Psoas muscle (tissue), 8 donors: ENCODE measurements around the gene LRP1-AS. TPM values are rescaled to one million over a fixed set of nuclear protein-coding genes. Genes with fewer than 3 reads are reported as not detected.

Source experiments
- ATAC-seq, 4 donors: fragments of 200-7000 bp; cut with Tn5 transposase; one replicate each; pipeline ENCODE4 v1.9.1; 2020; ENCODE audit warnings: moderate library complexity in 3 of 4, mild to moderate bottlenecking in 2 of 4
- DNase-seq, 2 donors: peaks; one replicate each; pipeline ENCODE4 v3.0.0-alpha.2; 2020
- H3K27ac ChIP-seq: fragments of 200-600 bp; one replicate; pipeline ENCODE4 v1.8.0; 2022
- H3K27me3 ChIP-seq, 3 donors: fragments of 200-600 bp in 1 of 3; one replicate each; pipeline versions ENCODE4 v1.6.1 to v1.8.0; 2013 to 2022; ENCODE audit warnings: low read length in 2 of 3, mild to moderate bottlenecking in 2 of 3, moderate library complexity in 1 of 3; ENCODE audit not compliant: insufficient read depth in 3 of 3
- H3K36me3 ChIP-seq, 2 donors: fragments of 200-600 bp in 1 of 2; one replicate each; pipeline versions ENCODE4 v1.6.1 to v1.8.0; 2013 to 2022; ENCODE audit warnings: low read depth in 1 of 2, mild to moderate bottlenecking in 1 of 2, moderate library complexity in 1 of 2; ENCODE audit not compliant: insufficient read depth in 1 of 2
- H3K4me1 ChIP-seq: fragments of 200-600 bp; one replicate; pipeline ENCODE4 v1.8.0; 2022
- H3K4me3 ChIP-seq: fragments of 200-600 bp; one replicate; pipeline ENCODE4 v1.8.0; 2022; ENCODE audit warnings: mild to moderate bottlenecking
- H3K9me3 ChIP-seq: fragments of 200-600 bp; one replicate; pipeline ENCODE4 v1.8.0; 2022
- WGBS, 3 donors: extraction: QIAGEN DNeasy Blood & Tissue Kit; methylation state at CpG; one replicate each; pipeline versions ENCODE4 v1.1.6 to v1.1.7; 2013; 5-methylcytosine and 5-hydroxymethylcytosine counted together
- intact Hi-C, 2 donors: fragments of 100-400 bp; cut with DNase I; formaldehyde crosslinking; loops; one replicate each; pipeline versions ENCODE4 v1.11.0 to v1.14.2; 2022
- polyA plus RNA-seq, 3 donors: library from polyadenylated mRNA; stranded (reverse); fragments of 200-250 nt; gene quantifications; one replicate each; pipeline ENCODE4 v1.2.3, GENCODE V29; 2013
- total RNA-seq, 4 donors: library from RNA; stranded (reverse); fragmentation: NEBNext Ultra II Directional in 2 of 4; extraction: Animal tissue kit (Norgen Biotek cat#: 25700) in 2 of 4; gene quantifications; one replicate each; pipeline versions ENCODE4 v1.2.1 to v1.2.4, GENCODE V29; 2021 to 2023
- TF ChIP-seq, protein P1 (sequence below): fragments of 200-600 bp; IDR thresholded peaks from one replicate; pipeline ENCODE4 v1.8.0; 2022; ENCODE audit warnings: antibody characterized with exemption
- donor health status: healthy with polysubstance abuse.
- donor health status: DM: no; HTN: no; CAD: no; lungs with moderate emphysema.
- donor health status: Bipolar disorder and iron deficiency.
- donor health status: healthy.
- donor health status: DM: yes; HTN: yes; CAD: no.
- donor health status: DM: no; HTN: no; CAD: no.
- donor health status: DM: no; HTN: no; CAD: no.
- donor health status: DM: yes; HTN: yes; CAD: no.

LRP1-AS gene
- total and polyA plus RNA-seq, 7 donors, result not detected

DNA sequence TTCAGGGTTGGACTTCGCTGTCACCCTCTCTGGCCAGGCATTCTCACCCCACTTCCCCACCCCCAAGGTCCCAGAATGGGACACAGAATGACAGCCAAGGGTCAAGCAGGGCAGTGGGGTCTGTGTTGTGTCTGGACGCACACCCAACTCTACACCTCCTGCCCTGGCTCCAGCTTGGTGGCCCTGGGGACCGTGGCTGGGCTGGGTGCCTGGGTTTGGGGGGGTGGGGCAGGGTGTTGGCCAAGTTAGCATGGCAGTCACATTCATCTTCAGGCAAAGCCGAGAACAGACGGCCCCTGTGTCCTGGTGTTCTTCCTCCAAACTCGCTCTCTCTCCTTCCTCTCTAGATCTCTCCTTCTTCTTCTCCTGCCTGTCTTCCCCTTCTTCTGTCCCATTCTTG, 13.5 kb downstream of the LRP1-AS start:
- Histone ChIP-seq H3K9me3 (no peaks in the 10 kb centered on the region), H3K4me1 (peaks cover 8% of the 10 kb centered on the region), H3K36me3 (no peaks in the 10 kb centered on the region), H3K27me3 (no peaks in the 10 kb centered on the region), H3K4me3 (no peak overlapping the region), H3K27ac (peak overlapping the region; percentile 27)
- DNase-seq (peak in 1 of 2 donors; percentile 46), ATAC-seq (no peak)
- TF ChIP-seq, protein P1, sequence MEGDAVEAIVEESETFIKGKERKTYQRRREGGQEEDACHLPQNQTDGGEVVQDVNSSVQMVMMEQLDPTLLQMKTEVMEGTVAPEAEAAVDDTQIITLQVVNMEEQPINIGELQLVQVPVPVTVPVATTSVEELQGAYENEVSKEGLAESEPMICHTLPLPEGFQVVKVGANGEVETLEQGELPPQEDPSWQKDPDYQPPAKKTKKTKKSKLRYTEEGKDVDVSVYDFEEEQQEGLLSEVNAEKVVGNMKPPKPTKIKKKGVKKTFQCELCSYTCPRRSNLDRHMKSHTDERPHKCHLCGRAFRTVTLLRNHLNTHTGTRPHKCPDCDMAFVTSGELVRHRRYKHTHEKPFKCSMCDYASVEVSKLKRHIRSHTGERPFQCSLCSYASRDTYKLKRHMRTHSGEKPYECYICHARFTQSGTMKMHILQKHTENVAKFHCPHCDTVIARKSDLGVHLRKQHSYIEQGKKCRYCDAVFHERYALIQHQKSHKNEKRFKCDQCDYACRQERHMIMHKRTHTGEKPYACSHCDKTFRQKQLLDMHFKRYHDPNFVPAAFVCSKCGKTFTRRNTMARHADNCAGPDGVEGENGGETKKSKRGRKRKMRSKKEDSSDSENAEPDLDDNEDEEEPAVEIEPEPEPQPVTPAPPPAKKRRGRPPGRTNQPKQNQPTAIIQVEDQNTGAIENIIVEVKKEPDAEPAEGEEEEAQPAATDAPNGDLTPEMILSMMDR, result no peak
- intact Hi-C loops, result no loop called here
- 33 to 52% (median 40%) methylated on average over 6 of the region's 6 CpGs for WGBS, 3 donors

DNA sequence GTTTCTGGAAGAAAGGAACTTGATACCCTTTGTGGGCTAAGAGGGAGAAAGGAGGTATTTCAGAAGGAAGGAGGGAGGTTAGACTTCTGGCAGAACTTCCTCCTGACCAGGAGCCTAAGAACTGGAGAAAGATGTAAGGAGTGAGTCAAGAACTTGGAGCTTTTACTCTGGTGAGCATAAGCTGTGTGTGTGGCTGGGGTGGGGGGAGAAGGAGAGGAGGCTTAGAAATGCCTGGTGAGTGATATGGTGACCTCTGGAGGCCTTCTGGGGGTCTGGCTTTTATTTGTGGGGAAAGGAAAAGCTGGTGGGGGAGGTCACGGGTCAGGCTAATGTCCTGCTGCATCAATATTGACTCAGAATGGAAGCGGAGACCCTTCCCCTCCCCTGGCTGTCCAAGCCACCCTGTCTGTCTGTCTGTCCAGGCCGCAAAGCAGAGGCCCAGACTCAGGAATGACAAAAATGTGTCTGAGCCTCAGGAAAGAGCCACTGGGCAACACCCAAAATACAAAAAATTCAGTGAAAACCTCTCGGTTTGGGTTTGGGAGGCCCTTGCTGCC, 14.3 kb downstream of the LRP1-AS start:
- ATAC-seq, result no peak
- TF ChIP-seq, protein P1, result no peak
- no peak for DNase-seq
- Histone ChIP-seq H3K36me3 (no peaks in the 10 kb centered on the region), H3K27ac (peak overlapping the region; percentile 37), H3K4me3 (peak overlapping the region; percentile 72), H3K27me3 (no peaks in the 10 kb centered on the region), H3K4me1 (peaks cover 8% of the 10 kb centered on the region), H3K9me3 (no peaks in the 10 kb centered on the region)
- intact Hi-C loops, result no loop called here
- 54 to 69% (median 66%) methylated on average over 4 of the region's 4 CpGs for WGBS, 3 donors

DNA sequence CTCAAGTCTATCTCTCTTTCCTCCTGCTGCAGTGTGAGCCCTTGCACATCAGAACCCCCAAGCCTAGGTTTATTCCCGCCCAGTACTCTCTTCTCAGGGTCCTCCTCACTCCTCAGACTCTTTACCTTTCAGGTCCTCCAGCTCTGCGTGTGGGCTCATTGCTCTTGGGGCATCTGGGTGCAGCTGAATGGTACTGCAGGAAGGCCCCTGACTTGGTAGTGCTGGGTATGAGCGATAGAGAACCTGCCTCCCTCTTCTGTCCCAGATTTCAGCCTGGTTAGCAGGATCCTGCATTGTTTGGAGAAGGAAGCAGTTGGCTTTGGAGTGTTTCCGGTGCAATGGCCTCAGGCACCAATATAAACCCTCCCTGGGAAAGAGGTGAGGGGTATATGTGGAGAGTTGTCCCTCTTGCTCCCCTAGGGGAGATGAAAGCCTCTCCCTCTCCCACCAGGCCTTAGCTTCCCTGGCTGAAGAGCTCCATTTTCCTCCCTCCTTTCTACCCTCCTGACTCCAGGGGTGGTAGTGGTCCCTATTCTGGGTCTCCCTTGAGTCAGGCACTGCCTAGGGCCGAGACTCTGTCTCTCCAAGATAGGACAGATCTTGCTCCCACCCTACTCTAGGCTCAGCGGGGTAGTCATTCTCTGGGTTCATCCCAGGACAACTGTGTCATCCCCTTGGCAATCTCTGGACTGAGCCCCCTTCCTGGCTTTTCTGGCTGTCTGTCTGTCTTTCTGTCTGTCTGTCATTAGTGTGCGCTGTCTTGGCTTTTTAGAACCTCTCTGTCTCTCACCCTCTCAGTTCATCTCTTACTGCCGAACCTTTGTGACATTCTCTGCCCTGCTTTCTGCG, 15.3 kb downstream of the LRP1-AS start:
- Histone ChIP-seq H3K27me3 (no peaks in the 10 kb centered on the region), H3K4me1 (peaks cover 10% of the 10 kb centered on the region), H3K4me3 (peak overlapping the region; percentile 72), H3K27ac (peak overlapping the region; percentile 37), H3K9me3 (no peaks in the 10 kb centered on the region), H3K36me3 (no peaks in the 10 kb centered on the region)
- WGBS, 3 donors, result 40 to 54% (median 48%) methylated on average over 9 of the region's 9 CpGs
- TF ChIP-seq, protein P1, result no peak
- ATAC-seq (no peak), DNase-seq (no peak)
- intact Hi-C loops, result no loop called here

DNA sequence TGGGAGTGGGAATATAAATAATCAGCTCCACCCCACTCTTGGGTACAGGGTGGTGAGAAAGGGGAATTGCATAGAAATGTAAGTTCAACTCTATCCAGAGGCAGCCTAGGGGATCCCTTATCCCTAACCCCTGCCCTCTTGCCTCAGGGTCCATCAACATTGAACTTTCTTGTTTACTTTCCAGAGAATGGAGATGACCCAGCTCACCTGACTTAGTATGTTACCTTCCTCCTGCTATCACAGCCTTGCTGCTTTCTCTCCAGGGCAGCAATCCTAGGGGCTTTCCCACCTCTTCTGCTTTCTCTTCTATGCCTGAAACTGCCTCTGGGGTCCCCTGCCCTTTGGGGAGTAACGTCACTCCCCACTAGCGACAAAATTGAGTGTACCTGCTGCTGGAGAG, 16.5 kb downstream of the LRP1-AS start:
- 55 to 72% (median 58%) methylated on average over 2 of the region's 2 CpGs for WGBS, 3 donors
- peak overlapping the region; percentile 72 for H3K4me3 ChIP-seq
- intact Hi-C loops, result no loop called here
- no peak overlapping the region for H3K27ac ChIP-seq
- no peaks in the 10 kb centered on the region for H3K9me3 ChIP-seq
- ATAC-seq, result no peak
- H3K36me3 ChIP-seq, result no peaks in the 10 kb centered on the region
- TF ChIP-seq, protein P1, result no peak
- peaks cover 16% of the 10 kb centered on the region for H3K4me1 ChIP-seq
- no peak for DNase-seq
- H3K27me3 ChIP-seq, result no peaks in the 10 kb centered on the region
